NCI-H2171 treated with DMSO at 0.1 percent for 48 hours (cell line): ENCODE results near the gene PRR23E.

ENCODE experiments used
- DNase-seq: peaks from one replicate; lab custom pipeline; 2025; lab: John Stamatoyannopoulos, UW

Gene PRR23E

GRCh38 chr3:127164615-127165014 lies 28.3 kb upstream of the PRR23E start:
- DNase-seq, result no peak

- DNase-seq, result no peak
Observed at GRCh38 chr3:127165036-127165435, 27.9 kb upstream of the PRR23E start.

GRCh38 chr3:127165694-127166485 lies 27.0 kb upstream of the PRR23E start:
- DNase-seq, result no peak

- no peak for DNase-seq
Observed at GRCh38 chr3:127166501-127167065, 26.3 kb upstream of the PRR23E start.

GRCh38 chr3:127167315-127168043 lies 25.5 kb upstream of the PRR23E start:
- DNase-seq, result no peak

GRCh38 chr3:127168271-127168670 lies 24.7 kb upstream of the PRR23E start:
- no peak for DNase-seq

- DNase-seq, result peak; percentile 54
Observed at GRCh38 chr3:127170814-127171213, 22.1 kb upstream of the PRR23E start.

GRCh38 chr3:127171320-127171719 lies 21.6 kb upstream of the PRR23E start:
- DNase-seq, result no peak

GRCh38 chr3:127171721-127172120 lies 21.2 kb upstream of the PRR23E start:
- DNase-seq, result no peak

- no peak for DNase-seq
Observed at GRCh38 chr3:127172211-127172610, 20.7 kb upstream of the PRR23E start.

- DNase-seq, result no peak
Observed at GRCh38 chr3:127172781-127173515, 20.0 kb upstream of the PRR23E start.

GRCh38 chr3:127173516-127174166 lies 19.3 kb upstream of the PRR23E start:
- no peak for DNase-seq

GRCh38 chr3:127174284-127174683 lies 18.6 kb upstream of the PRR23E start:
- DNase-seq, result no peak

GRCh38 chr3:127174715-127175140 lies 18.2 kb upstream of the PRR23E start:
- no peak for DNase-seq

- no peak for DNase-seq
Observed at GRCh38 chr3:127175272-127175671, 17.7 kb upstream of the PRR23E start.

- DNase-seq, result no peak
Observed at GRCh38 chr3:127177226-127177625, 15.7 kb upstream of the PRR23E start.

GRCh38 chr3:127180859-127181258 lies 12.1 kb upstream of the PRR23E start:
- DNase-seq, result no peak

GRCh38 chr3:127182431-127182830 lies 10.5 kb upstream of the PRR23E start:
- DNase-seq, result peak; percentile 15

- DNase-seq, result peak; percentile 92
Observed at GRCh38 chr3:127182848-127183714, 9.8 kb upstream of the PRR23E start.

GRCh38 chr3:127183931-127184869 lies 8.7 kb upstream of the PRR23E start:
- no peak for DNase-seq
